Loucy (cell line): ENCODE results near the gene SCN8A.

Experiments used
- CTCF ChIP-seq: fragments of 200-600 bp; sonication (generic); conservative IDR thresholded peaks from 2 replicates; pipeline ENCODE4 v1.5.1; 2014; ENCODE audit warnings: mild to moderate bottlenecking, antibody characterized with exemption, low read length
- EZH2phosphoT487 ChIP-seq: fragments of 200-600 bp; IDR thresholded peaks from 2 replicates; pipeline ENCODE4 v1.6.1; 2018; ENCODE audit warnings: antibody characterized with exemption, mild to moderate bottlenecking, moderate library complexity, borderline replicate concordance

- TF ChIP-seq CTCF, result no peak
- TF ChIP-seq EZH2phosphoT487, result no peak
Observed at GRCh38 chr12:51647647-51648046, 56.6 kb downstream of the SCN8A start.
